Osteoblast (primary cell): ENCODE data around the gene CDC14A. TPM values are rescaled to one million over a fixed set of nuclear protein-coding genes. Genes with fewer than 3 reads are reported as not detected.

Experiments
- DNase-seq: peaks from one replicate; pipeline ENCODE4 v3.0.0; 2011; ENCODE audit warnings: low spot score, mixed read lengths; ENCODE audit not compliant: insufficient read length; ENCODE audit errors: missing footprints
- H2AFZ ChIP-seq: 2 replicates; pipeline ENCODE4 v1.6.0; 2011; ENCODE audit warnings: mild to moderate bottlenecking, low read length
- H3K27ac ChIP-seq: 2 replicates; pipeline ENCODE4 v1.5.1; 2011; ENCODE audit warnings: mild to moderate bottlenecking, low read depth, low read length, moderate library complexity
- H3K27me3 ChIP-seq: 2 replicates; pipeline ENCODE4 v1.6.0; 2012; ENCODE audit warnings: mild to moderate bottlenecking, control low read depth, inconsistent platforms, low read length, moderate library complexity; ENCODE audit not compliant: insufficient read depth
- H3K36me3 ChIP-seq: 2 replicates; pipeline ENCODE4 v1.5.1; 2011; ENCODE audit warnings: mild to moderate bottlenecking, low read length, control low read depth, moderate library complexity; ENCODE audit not compliant: insufficient read depth
- H3K4me1 ChIP-seq: 2 replicates; pipeline ENCODE4 v1.5.1; 2011; ENCODE audit warnings: mild to moderate bottlenecking, low read length, control low read depth, moderate library complexity; ENCODE audit not compliant: insufficient read depth
- H3K4me2 ChIP-seq: 2 replicates; pipeline ENCODE4 v1.6.0; 2011; ENCODE audit warnings: mild to moderate bottlenecking, low read length; ENCODE audit not compliant: insufficient read depth
- H3K4me3 ChIP-seq: fragments of 200-600 bp; sonication (generic); 3 replicates; pipeline ENCODE4 v1.5.1; 2012; ENCODE audit warnings: mild to moderate bottlenecking, low read length, inconsistent platforms; ENCODE audit not compliant: insufficient read depth
- H3K79me2 ChIP-seq: 2 replicates; pipeline ENCODE4 v1.6.0; 2012; ENCODE audit warnings: mild to moderate bottlenecking, low read length, control low read depth, inconsistent platforms; ENCODE audit not compliant: insufficient read depth
- H3K9me3 ChIP-seq: 2 replicates; pipeline ENCODE4 v1.5.1; 2011; ENCODE audit warnings: low read depth, low read length, control low read depth
- H4K20me1 ChIP-seq: 2 replicates; pipeline ENCODE4 v1.6.0; 2012; ENCODE audit warnings: mild to moderate bottlenecking, low read length, control low read depth; ENCODE audit not compliant: insufficient read depth
- total RNA-seq: library from RNA; depleted of rRNA; stranded (reverse); fragments of >200 nt; gene quantifications from 2 replicates; pipeline ENCODE4 v1.2.3, GENCODE V29; 2012
- TF ChIP-seq, protein P1 (sequence below): IDR thresholded peaks from 2 replicates; pipeline ENCODE4 v1.5.1; 2011; ENCODE audit warnings: mild to moderate bottlenecking, low read depth, low read length, moderate library complexity; ENCODE audit errors: extremely low read depth

Gene CDC14A
- total RNA-seq, 1 donor = 6.9 TPM

GRCh38 chr1:100383743-100384405 lies 31.6 kb downstream of the CDC14A start:
- H4K20me1 ChIP-seq = no peaks in the 10 kb centered on the region
- H3K4me3 ChIP-seq = no peak overlapping the region
- H3K4me1 ChIP-seq = peaks cover 12% of the 10 kb centered on the region
- H3K79me2 ChIP-seq = no peaks in the 10 kb centered on the region
- no peak overlapping the region for H3K27ac ChIP-seq
- H2AFZ ChIP-seq = no peak overlapping the region
- no peaks in the 10 kb centered on the region for H3K9me3 ChIP-seq
- no peak overlapping the region for H3K4me2 ChIP-seq
- no peak for DNase-seq
- TF ChIP-seq, protein P1, sequence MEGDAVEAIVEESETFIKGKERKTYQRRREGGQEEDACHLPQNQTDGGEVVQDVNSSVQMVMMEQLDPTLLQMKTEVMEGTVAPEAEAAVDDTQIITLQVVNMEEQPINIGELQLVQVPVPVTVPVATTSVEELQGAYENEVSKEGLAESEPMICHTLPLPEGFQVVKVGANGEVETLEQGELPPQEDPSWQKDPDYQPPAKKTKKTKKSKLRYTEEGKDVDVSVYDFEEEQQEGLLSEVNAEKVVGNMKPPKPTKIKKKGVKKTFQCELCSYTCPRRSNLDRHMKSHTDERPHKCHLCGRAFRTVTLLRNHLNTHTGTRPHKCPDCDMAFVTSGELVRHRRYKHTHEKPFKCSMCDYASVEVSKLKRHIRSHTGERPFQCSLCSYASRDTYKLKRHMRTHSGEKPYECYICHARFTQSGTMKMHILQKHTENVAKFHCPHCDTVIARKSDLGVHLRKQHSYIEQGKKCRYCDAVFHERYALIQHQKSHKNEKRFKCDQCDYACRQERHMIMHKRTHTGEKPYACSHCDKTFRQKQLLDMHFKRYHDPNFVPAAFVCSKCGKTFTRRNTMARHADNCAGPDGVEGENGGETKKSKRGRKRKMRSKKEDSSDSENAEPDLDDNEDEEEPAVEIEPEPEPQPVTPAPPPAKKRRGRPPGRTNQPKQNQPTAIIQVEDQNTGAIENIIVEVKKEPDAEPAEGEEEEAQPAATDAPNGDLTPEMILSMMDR = no peak
- no peaks in the 10 kb centered on the region for H3K36me3 ChIP-seq
- H3K27me3 ChIP-seq = no peaks in the 10 kb centered on the region

GRCh38 chr1:100387209-100387608 lies 34.9 kb downstream of the CDC14A start:
- peak overlapping the region; percentile 25 for H3K27ac ChIP-seq
- H3K27me3 ChIP-seq = no peaks in the 10 kb centered on the region
- peak overlapping the region; percentile 25 for H2AFZ ChIP-seq
- H3K79me2 ChIP-seq = no peaks in the 10 kb centered on the region
- no peak for DNase-seq
- no peak overlapping the region for H3K4me3 ChIP-seq
- TF ChIP-seq, protein P1 = no peak
- no peaks in the 10 kb centered on the region for H4K20me1 ChIP-seq
- peaks cover 12% of the 10 kb centered on the region for H3K4me1 ChIP-seq
- no peaks in the 10 kb centered on the region for H3K9me3 ChIP-seq
- H3K4me2 ChIP-seq = peak overlapping the region; percentile 58
- H3K36me3 ChIP-seq = no peaks in the 10 kb centered on the region

GRCh38 chr1:100387657-100388350 lies 35.5 kb downstream of the CDC14A start:
- no peak for DNase-seq
- H2AFZ ChIP-seq = peak overlapping the region; percentile 28

DNA sequence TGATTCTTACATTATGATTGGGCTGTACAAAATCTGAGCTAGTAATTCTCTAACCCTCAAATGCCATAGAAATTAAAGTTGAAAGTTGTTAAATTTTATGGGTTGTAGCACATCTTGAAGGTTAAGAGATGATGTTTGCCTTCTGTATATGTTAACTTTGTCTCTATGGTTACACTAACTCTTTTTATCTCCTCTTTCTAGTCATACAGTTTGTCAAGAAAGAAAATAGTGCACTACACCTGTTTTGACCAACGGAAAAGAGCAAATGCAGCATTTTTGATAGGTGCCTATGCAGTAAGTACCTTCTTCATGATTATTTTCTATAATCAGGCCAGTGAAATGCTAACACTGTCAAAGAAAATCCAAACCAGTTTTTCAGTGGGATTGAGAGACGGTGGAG lies 38.2 kb downstream of the CDC14A start:
- H3K27ac ChIP-seq = no peak overlapping the region
- H3K4me2 ChIP-seq = no peak overlapping the region
- H3K36me3 ChIP-seq = no peaks in the 10 kb centered on the region
- no peak overlapping the region for H3K4me3 ChIP-seq
- no peaks in the 10 kb centered on the region for H3K79me2 ChIP-seq
- no peaks in the 10 kb centered on the region for H4K20me1 ChIP-seq
- H3K4me1 ChIP-seq = peaks cover 12% of the 10 kb centered on the region
- no peaks in the 10 kb centered on the region for H3K9me3 ChIP-seq
- DNase-seq = no peak
- TF ChIP-seq, protein P1 = no peak
- no peak overlapping the region for H2AFZ ChIP-seq
- H3K27me3 ChIP-seq = no peaks in the 10 kb centered on the region

More at GRCh38 chr1:100387657-100388350, 35.5 kb downstream of the CDC14A start:
- H3K9me3 ChIP-seq = no peaks in the 10 kb centered on the region
- TF ChIP-seq, protein P1 = no peak
- peak overlapping the region; percentile 58 for H3K4me2 ChIP-seq
- no peaks in the 10 kb centered on the region for H3K36me3 ChIP-seq
- H3K4me1 ChIP-seq = peaks cover 12% of the 10 kb centered on the region
- no peaks in the 10 kb centered on the region for H3K79me2 ChIP-seq
- no peaks in the 10 kb centered on the region for H4K20me1 ChIP-seq
- peak overlapping the region; percentile 23 for H3K4me3 ChIP-seq
- H3K27me3 ChIP-seq = no peaks in the 10 kb centered on the region
- H3K27ac ChIP-seq = peak overlapping the region; percentile 25
